NCI-H128 (cell line): ENCODE data around the gene TSPOAP1.

Experiments used
- DNase-seq: peaks from one replicate; lab custom pipeline; 2025; ENCODE audit not compliant: unreplicated experiment; lab: John Stamatoyannopoulos, UW

The TSPOAP1 gene

GRCh38 chr17:58304750-58305486 is 23.7 kb downstream of the TSPOAP1 start:
- no peak for DNase-seq

- DNase-seq, result no peak
These were observed 24.4 kb downstream of the TSPOAP1 start for GRCh38 chr17:58303971-58304749.

GRCh38 chr17:58302919-58303585 is 25.5 kb downstream of the TSPOAP1 start:
- no peak for DNase-seq

GRCh38 chr17:58302171-58302918 is 26.2 kb downstream of the TSPOAP1 start:
- no peak for DNase-seq

GRCh38 chr17:58301504-58302150 is 27.0 kb downstream of the TSPOAP1 start:
- DNase-seq, result no peak

GRCh38 chr17:58300336-58300735 is 28.3 kb downstream of the TSPOAP1 start:
- no peak for DNase-seq

GRCh38 chr17:58294034-58294433 is 34.6 kb downstream of the TSPOAP1 start:
- DNase-seq, result no peak

- no peak for DNase-seq
These were observed 37.3 kb downstream of the TSPOAP1 start for GRCh38 chr17:58291246-58291645.

- DNase-seq, result no peak
These were observed 38.7 kb downstream of the TSPOAP1 start for GRCh38 chr17:58289869-58290268.

- DNase-seq, result no peak
These were observed 43.2 kb downstream of the TSPOAP1 start for GRCh38 chr17:58285422-58285810.

- no peak for DNase-seq
These were observed 43.8 kb downstream of the TSPOAP1 start for GRCh38 chr17:58284613-58285421.

- no peak for DNase-seq
These were observed 44.7 kb downstream of the TSPOAP1 start for GRCh38 chr17:58283674-58284612.

GRCh38 chr17:58282442-58282841 is 46.2 kb downstream of the TSPOAP1 start:
- no peak for DNase-seq

GRCh38 chr17:58281511-58282011 is 47.0 kb downstream of the TSPOAP1 start:
- no peak for DNase-seq

- no peak for DNase-seq
These were observed 47.9 kb downstream of the TSPOAP1 start, which contains the start of gene MPO for GRCh38 chr17:58280480-58281217. TSS of gene MPO (minus strand) at chr17:58280935. CDS start at chr17:58280758, 177 bp downstream.

- no peak for DNase-seq
These were observed 48.7 kb downstream of the TSPOAP1 start for GRCh38 chr17:58279736-58280479.
